D341Med (cell line): Measurements from ENCODE around the gene MRPS33.
"Not testable (repeated sequence)": the region's sequence is repeated elsewhere in the genome, so short reads cannot be mapped to it uniquely, and the experiment has no call there.

Source experiments
- DNase-seq: peaks from one replicate; pipeline ENCODE4 v3.0.0; 2012; ENCODE audit warnings: low spot score

Gene MRPS33

GRCh38 chr7:141014524-141015395 is at the start of gene MRPS33:
TSS of gene MRPS33 (minus strand) at chr7:141014952. CDS start at chr7:141010633, 4,319 bp downstream.
- peak; percentile 96 for DNase-seq

- DNase-seq = no peak
These were observed 43.0 kb upstream of the MRPS33 start for GRCh38 chr7:141057788-141058187.

- no peak for DNase-seq
These were observed 40.4 kb upstream of the MRPS33 start for GRCh38 chr7:141055146-141055545.

GRCh38 chr7:141053626-141054025 is 38.9 kb upstream of the MRPS33 start:
- DNase-seq = no peak

GRCh38 chr7:141045842-141046620 is 31.3 kb upstream of the MRPS33 start:
- no peak for DNase-seq

GRCh38 chr7:141045126-141045841 is 30.5 kb upstream of the MRPS33 start:
- DNase-seq = no peak

GRCh38 chr7:141043616-141044015 is 28.9 kb upstream of the MRPS33 start:
- DNase-seq = no peak

GRCh38 chr7:141042222-141043193 is 27.8 kb upstream of the MRPS33 start:
- no peak for DNase-seq

GRCh38 chr7:141039376-141039775 is 24.6 kb upstream of the MRPS33 start:
- no peak for DNase-seq

GRCh38 chr7:141038100-141038499 is 23.3 kb upstream of the MRPS33 start:
- DNase-seq = not testable (repeated sequence)

- not testable (repeated sequence) for DNase-seq
These were observed 18.0 kb upstream of the MRPS33 start for GRCh38 chr7:141032539-141033323.

GRCh38 chr7:141028767-141029166 is 14.0 kb upstream of the MRPS33 start:
- no peak for DNase-seq

GRCh38 chr7:141027043-141027442 is 12.3 kb upstream of the MRPS33 start:
- DNase-seq = no peak

- DNase-seq = no peak
These were observed 9.9 kb upstream of the MRPS33 start for GRCh38 chr7:141024668-141025067.

GRCh38 chr7:141023295-141023694 is 8.5 kb upstream of the MRPS33 start:
- no peak for DNase-seq

- no peak for DNase-seq
These were observed 2.8 kb upstream of the MRPS33 start for GRCh38 chr7:141017555-141017954.

- no peak for DNase-seq
These were observed 1.6 kb upstream of the MRPS33 start for GRCh38 chr7:141016349-141016748.

- no peak for DNase-seq
These were observed 628 bp downstream of the MRPS33 start for GRCh38 chr7:141014125-141014523.

GRCh38 chr7:141013345-141013715 is 1.4 kb downstream of the MRPS33 start:
- no peak for DNase-seq

- no peak for DNase-seq
These were observed 1.9 kb downstream of the MRPS33 start for GRCh38 chr7:141012696-141013344.
